ENCODE results near the gene ZSCAN5A.
A peak's percentile ranks its signal among the peaks of the same experiment; 100 is the strongest.
"Not testable (repeated sequence)": the region's sequence is repeated elsewhere in the genome, so short reads cannot be mapped to it uniquely, and the experiment has no call there.

ZSCAN5A gene

DNA sequence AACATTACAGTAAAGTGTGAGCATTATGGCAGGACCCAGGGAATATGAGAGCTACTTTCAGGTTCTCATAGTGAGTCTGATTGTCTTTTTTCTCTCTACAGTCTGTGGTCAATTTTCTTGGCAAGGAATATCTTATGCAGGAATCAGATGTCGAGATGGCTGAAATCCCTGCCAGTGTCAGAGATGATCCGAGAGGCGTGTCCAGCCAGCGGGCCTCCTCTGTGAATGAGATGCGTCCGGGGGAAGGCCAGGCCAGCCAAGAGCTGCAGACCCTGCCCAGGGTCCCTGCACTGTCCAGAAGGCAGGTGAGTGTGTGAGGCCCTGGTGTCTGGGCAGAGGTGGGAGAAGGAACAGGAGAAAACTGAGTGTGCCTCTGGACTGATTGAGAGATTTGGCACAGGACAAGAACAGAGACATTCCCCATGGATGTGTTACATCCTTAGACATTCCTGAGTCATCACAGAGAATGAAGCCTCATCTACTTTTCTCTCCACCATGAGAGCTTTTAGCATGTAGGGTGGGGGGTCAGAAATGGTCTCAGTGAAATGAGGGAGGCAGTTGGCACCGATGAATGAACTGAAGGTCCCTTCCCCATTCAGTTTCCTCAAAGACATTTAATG is 69.4 kb downstream of the ZSCAN5A start:
- intact Hi-C loops (cut with micrococcal nuclease) = no loop called here

DNA sequence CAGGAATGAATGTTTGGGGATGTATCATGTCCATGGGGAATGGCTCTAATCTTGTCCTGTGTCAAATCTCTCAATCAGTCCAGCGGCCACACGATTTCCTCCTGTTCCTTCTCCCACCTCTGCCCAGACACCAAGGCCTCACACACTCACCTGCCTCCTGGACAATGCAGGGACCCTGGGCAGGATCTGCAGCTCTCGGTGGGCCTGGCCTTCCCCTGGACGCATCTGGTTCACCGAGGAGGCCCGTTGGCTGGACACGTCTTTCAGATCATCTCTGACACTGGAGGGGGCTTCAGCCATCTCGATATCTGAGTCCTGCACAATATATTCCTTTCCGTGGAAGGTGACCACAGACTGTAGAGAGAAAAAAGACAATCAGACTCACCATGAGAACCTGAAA is 91.2 kb downstream of the ZSCAN5A start:
- no peak overlapping the region for H3K4me3 Mint-ChIP-seq
- intact Hi-C loops (cut with micrococcal nuclease) = no loop called here
- H3K36me3 Mint-ChIP-seq (ENCODE audit: low read depth) = peaks cover 47% of the 10 kb centered on the region
- no peaks in the 10 kb centered on the region for H3K9me3 Mint-ChIP-seq
- H3K27me3 Mint-ChIP-seq = peaks cover 2% of the 10 kb centered on the region
- no peak overlapping the region for H3K27ac Mint-ChIP-seq
- no peaks in the 10 kb centered on the region for H3K4me1 Mint-ChIP-seq (ENCODE audit: low read depth)

More for the DNA sequence above, 69.4 kb downstream of the ZSCAN5A start:
- Mint-ChIP-seq H3K9me3 (no peaks in the 10 kb centered on the region), H3K27me3 (no peaks in the 10 kb centered on the region), H3K36me3 (ENCODE audit: low read depth) (peaks cover 15% of the 10 kb centered on the region), H3K4me3 (no peak overlapping the region), H3K4me1 (ENCODE audit: low read depth) (no peaks in the 10 kb centered on the region), H3K27ac (no peak overlapping the region)

GRCh38 chr19:56222901-56223300 is 91.7 kb downstream of the ZSCAN5A start:
- H3K27me3 Mint-ChIP-seq = peaks cover 7% of the 10 kb centered on the region
- H3K4me3 Mint-ChIP-seq = no peak overlapping the region
- H3K9me3 Mint-ChIP-seq = no peaks in the 10 kb centered on the region
- H3K4me1 Mint-ChIP-seq (ENCODE audit: low read depth) = peaks cover 3% of the 10 kb centered on the region
- H3K36me3 Mint-ChIP-seq (ENCODE audit: low read depth) = peaks cover 47% of the 10 kb centered on the region
- no peak overlapping the region for H3K27ac Mint-ChIP-seq
- intact Hi-C loops (cut with micrococcal nuclease) = no loop called here

DNA sequence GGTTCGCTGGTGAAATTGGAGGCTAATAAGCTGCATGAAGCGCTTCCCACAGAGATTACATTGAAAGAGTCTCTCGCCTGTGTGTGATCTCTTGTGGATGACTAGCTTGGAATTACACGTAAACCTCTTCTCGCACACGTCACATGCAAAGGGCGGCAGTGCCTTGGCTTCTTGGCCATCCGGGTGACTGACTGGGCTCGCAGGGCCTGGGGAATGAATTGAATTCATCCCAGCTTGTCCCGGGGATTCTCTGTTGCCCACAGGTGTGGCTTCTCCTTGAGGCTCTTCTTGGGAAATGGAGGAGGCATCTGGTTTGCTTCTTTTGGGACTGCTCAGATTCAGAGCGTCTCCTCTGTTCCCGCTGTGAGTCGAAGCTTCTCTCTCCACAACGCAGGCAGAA is 92.8 kb downstream of the ZSCAN5A start:
- intact Hi-C loops (cut with micrococcal nuclease) = no loop called here
- no peaks in the 10 kb centered on the region for H3K9me3 Mint-ChIP-seq
- H3K36me3 Mint-ChIP-seq (ENCODE audit: low read depth) = peaks cover 47% of the 10 kb centered on the region
- H3K27me3 Mint-ChIP-seq = peaks cover 16% of the 10 kb centered on the region
- H3K4me3 Mint-ChIP-seq = no peak overlapping the region
- H3K4me1 Mint-ChIP-seq (ENCODE audit: low read depth) = peaks cover 10% of the 10 kb centered on the region
- no peak overlapping the region for H3K27ac Mint-ChIP-seq

DNA sequence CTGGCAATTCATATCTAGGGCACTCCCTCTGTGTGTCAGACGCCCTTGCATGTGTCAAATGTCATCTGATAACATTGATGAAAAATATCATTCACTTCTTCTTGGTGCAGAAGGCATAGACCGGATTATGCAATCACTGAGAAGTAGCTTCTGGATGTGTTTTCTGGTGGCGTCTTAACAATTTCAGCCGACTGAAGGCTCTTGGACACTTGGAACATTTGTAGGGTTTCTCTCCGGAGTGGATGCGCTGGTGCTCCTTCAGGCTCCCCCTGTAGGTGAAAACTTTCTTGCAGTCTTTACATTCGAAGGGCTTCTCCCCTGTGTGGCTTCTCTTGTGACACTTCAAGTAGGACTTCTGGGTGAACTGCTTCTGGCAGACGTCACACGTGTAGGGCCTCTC is 93.2 kb downstream of the ZSCAN5A start:
- H3K27ac Mint-ChIP-seq; H3K9me3 Mint-ChIP-seq; intact Hi-C loops (cut with micrococcal nuclease); H3K4me3 Mint-ChIP-seq: not testable (repeated sequence)
- peaks cover 20% of the 10 kb centered on the region for H3K27me3 Mint-ChIP-seq
- H3K4me1 Mint-ChIP-seq (ENCODE audit: low read depth) = peaks cover 11% of the 10 kb centered on the region
- H3K36me3 Mint-ChIP-seq (ENCODE audit: low read depth) = peaks cover 47% of the 10 kb centered on the region

- no peak overlapping the region for H3K4me3 Mint-ChIP-seq
- intact Hi-C loops (cut with micrococcal nuclease) = no loop called here
- H3K9me3 Mint-ChIP-seq = no peaks in the 10 kb centered on the region
- H3K4me1 Mint-ChIP-seq (ENCODE audit: low read depth) = peaks cover 11% of the 10 kb centered on the region
- H3K36me3 Mint-ChIP-seq (ENCODE audit: low read depth) = peaks cover 40% of the 10 kb centered on the region
- H3K27me3 Mint-ChIP-seq = peaks cover 32% of the 10 kb centered on the region
- H3K27ac Mint-ChIP-seq = no peak overlapping the region
Measured at GRCh38 chr19:56218961-56219360, 95.7 kb downstream of the ZSCAN5A start.

DNA sequence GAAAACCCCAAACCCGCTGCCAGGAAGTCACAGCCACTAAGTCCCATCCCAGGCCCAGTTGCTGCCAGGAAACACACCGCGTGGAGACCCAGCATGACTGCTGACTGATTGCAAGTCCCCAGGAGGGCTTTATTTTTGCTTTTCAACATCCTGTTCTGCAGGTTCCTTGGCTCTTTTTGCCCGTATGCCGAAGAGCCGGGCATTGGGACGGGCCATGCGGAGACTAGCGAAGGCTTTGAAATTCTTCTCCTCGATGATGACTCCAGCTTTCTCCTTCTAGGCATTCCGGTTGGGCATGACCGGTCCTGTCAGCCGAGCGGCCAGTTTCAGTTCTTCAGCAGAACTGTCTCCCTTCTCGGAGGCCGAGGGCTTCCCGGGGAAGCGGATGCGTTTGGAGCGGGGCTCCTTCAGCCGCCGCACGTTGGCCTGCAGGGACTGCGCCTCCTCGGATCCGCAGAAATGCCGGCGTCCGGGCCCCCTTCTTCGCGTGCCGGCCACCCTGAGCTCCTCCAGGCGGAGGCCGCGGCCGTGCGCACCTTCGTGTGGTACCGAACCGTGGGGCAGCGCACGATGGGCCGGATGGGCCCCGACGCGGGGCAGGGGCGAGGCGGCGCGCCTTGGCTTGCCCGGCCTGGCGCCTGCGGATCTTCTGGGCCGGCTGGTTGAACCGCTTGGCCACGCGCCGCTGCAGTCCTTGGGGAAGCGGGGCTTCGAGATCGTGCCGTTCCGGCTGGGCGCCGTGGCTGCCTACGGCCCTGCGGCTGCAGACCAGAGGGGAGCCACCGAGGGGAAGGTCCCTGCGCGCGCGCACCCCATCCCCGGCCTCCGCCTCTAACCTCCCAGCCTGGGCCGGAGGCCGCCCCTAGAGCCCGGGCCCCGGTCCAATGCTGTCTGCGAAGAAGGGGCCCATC is 97.3 kb downstream of the ZSCAN5A start:
- Mint-ChIP-seq H3K27me3 (peaks cover 32% of the 10 kb centered on the region), H3K9me3 (no peaks in the 10 kb centered on the region), H3K36me3 (ENCODE audit: low read depth) (peaks cover 25% of the 10 kb centered on the region), H3K4me1 (ENCODE audit: low read depth) (peaks cover 11% of the 10 kb centered on the region), H3K4me3 (peak overlapping the region; percentile 40), H3K27ac (no peak overlapping the region)
- intact Hi-C loops (cut with micrococcal nuclease) = no loop called here

- Mint-ChIP-seq H3K9me3 (no peaks in the 10 kb centered on the region), H3K4me3 (no peak overlapping the region), H3K27me3 (peaks cover 15% of the 10 kb centered on the region), H3K27ac (no peak overlapping the region), H3K4me1 (ENCODE audit: low read depth) (no peaks in the 10 kb centered on the region), H3K36me3 (ENCODE audit: low read depth) (no peaks in the 10 kb centered on the region)
- intact Hi-C loops (cut with micrococcal nuclease) = no loop called here
Measured at GRCh38 chr19:56211718-56212117, 102.9 kb downstream of the ZSCAN5A start.

- H3K9me3 Mint-ChIP-seq; intact Hi-C loops (cut with micrococcal nuclease); H3K4me1 Mint-ChIP-seq (ENCODE audit: low read depth); H3K4me3 Mint-ChIP-seq; H3K27ac Mint-ChIP-seq; H3K27me3 Mint-ChIP-seq; H3K36me3 Mint-ChIP-seq (ENCODE audit: low read depth): not testable (repeated sequence)
Measured at GRCh38 chr19:56210036-56210435, 104.6 kb downstream of the ZSCAN5A start.

DNA sequence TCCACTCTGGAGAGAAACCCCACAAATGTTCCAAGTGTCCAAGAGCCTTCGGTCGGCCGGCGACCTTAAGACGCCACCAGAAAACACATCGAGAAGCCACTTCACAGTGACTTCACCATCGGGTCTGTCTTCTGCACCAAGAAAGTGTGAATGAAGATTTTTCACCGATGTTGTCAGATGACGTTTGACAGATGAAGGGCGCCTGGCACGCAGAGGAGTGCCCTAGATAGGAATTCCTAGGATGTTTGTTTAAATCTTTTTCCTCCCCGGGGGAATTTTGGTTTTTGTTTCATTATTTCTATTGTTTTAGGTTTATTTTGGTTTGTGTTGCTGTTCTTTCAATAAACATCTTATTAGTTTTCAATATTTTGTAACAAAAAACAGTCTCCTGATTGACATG is 105.5 kb downstream of the ZSCAN5A start:
- no peak overlapping the region for H3K4me3 Mint-ChIP-seq
- intact Hi-C loops (cut with micrococcal nuclease) = no loop called here
- H3K9me3 Mint-ChIP-seq = no peaks in the 10 kb centered on the region
- H3K4me1 Mint-ChIP-seq (ENCODE audit: low read depth) = no peaks in the 10 kb centered on the region
- H3K27me3 Mint-ChIP-seq = peaks cover 1% of the 10 kb centered on the region
- no peaks in the 10 kb centered on the region for H3K36me3 Mint-ChIP-seq (ENCODE audit: low read depth)
- H3K27ac Mint-ChIP-seq = no peak overlapping the region

DNA sequence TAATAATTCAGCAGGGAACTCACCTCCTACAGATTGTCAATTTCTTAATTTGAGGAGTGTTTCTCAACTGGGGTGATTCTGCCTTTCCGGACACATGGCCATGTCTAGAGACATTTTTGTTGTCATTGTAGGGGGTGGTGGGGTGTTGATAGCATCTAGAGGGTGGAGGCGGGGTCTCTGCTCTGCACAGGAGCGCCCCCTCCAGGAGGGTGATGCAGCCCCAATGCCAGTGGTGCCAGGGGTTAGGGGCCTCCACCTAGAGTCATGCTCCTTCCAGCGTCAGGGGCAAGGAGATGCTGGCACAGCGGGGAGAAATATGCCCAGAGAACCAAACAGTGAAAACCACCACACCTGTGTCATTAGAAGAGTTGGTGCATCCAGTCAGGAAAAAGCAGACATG is 107.1 kb downstream of the ZSCAN5A start:
- H3K4me1 Mint-ChIP-seq (ENCODE audit: low read depth); intact Hi-C loops (cut with micrococcal nuclease); H3K9me3 Mint-ChIP-seq; H3K4me3 Mint-ChIP-seq; H3K36me3 Mint-ChIP-seq (ENCODE audit: low read depth); H3K27me3 Mint-ChIP-seq; H3K27ac Mint-ChIP-seq: not testable (repeated sequence)

- Mint-ChIP-seq H3K27me3 (peaks cover 3% of the 10 kb centered on the region), H3K9me3 (no peaks in the 10 kb centered on the region), H3K36me3 (ENCODE audit: low read depth) (no peaks in the 10 kb centered on the region), H3K4me3 (no peak within 1 kb of the TSS), H3K4me1 (ENCODE audit: low read depth) (no peaks in the 10 kb centered on the region), H3K27ac (no peak within 1 kb of the TSS)
- intact Hi-C loops (cut with micrococcal nuclease) = no loop called here
Measured at GRCh38 chr19:56201973-56202372, 112.7 kb downstream of the ZSCAN5A start, which contains the start of gene ZSCAN5C. Gene ZSCAN5C, plus strand, starts transcription at chr19:56202273. Its CDS starts 3,641 bp downstream, at chr19:56205914.

GRCh38 chr19:56199687-56200086 is 115.0 kb downstream of the ZSCAN5A start:
- Mint-ChIP-seq H3K4me3 (no peak overlapping the region), H3K4me1 (ENCODE audit: low read depth) (no peaks in the 10 kb centered on the region), H3K27ac (no peak overlapping the region), H3K9me3 (no peaks in the 10 kb centered on the region), H3K27me3 (peaks cover 1% of the 10 kb centered on the region), H3K36me3 (ENCODE audit: low read depth) (no peaks in the 10 kb centered on the region)
- intact Hi-C loops (cut with micrococcal nuclease) = no loop called here

DNA sequence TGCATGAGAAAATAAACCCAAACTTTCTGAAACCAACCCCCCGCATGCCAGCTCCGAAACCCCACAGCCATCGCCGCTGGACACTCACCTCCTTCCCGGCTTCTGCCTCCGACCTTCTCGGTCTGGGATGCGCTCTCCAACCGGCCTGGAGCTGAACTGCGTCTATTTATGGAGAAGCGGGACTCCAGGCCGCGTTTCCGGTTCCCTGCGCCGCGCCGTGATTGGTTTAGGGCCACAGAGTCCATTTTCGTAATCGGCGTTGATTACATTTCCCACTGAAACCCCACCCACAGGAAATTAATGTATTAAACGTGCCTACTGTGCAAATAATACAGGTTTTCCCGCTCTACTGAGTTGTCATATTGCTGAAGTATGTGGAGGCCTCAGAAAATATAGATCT is 117.0 kb downstream of the ZSCAN5A start, which contains the start of gene ZSCAN5B:
ZSCAN5B (minus strand) TSS at position 138 of the 400 bp plus-strand sequence. CDS start 4,731 bp downstream, outside the sequence.
- H3K4me3 Mint-ChIP-seq; H3K4me1 Mint-ChIP-seq (ENCODE audit: low read depth); H3K36me3 Mint-ChIP-seq (ENCODE audit: low read depth); intact Hi-C loops (cut with micrococcal nuclease); H3K27ac Mint-ChIP-seq; H3K27me3 Mint-ChIP-seq; H3K9me3 Mint-ChIP-seq: not testable (repeated sequence)
